DMS79 treated with DMSO at 0.1 percent for 48 hours (cell line): Measurements from ENCODE around the gene GAPVD1.

Experiments used
- DNase-seq: peaks from one replicate; lab custom pipeline; 2025; lab: John Stamatoyannopoulos, UW

The GAPVD1 gene

DNA sequence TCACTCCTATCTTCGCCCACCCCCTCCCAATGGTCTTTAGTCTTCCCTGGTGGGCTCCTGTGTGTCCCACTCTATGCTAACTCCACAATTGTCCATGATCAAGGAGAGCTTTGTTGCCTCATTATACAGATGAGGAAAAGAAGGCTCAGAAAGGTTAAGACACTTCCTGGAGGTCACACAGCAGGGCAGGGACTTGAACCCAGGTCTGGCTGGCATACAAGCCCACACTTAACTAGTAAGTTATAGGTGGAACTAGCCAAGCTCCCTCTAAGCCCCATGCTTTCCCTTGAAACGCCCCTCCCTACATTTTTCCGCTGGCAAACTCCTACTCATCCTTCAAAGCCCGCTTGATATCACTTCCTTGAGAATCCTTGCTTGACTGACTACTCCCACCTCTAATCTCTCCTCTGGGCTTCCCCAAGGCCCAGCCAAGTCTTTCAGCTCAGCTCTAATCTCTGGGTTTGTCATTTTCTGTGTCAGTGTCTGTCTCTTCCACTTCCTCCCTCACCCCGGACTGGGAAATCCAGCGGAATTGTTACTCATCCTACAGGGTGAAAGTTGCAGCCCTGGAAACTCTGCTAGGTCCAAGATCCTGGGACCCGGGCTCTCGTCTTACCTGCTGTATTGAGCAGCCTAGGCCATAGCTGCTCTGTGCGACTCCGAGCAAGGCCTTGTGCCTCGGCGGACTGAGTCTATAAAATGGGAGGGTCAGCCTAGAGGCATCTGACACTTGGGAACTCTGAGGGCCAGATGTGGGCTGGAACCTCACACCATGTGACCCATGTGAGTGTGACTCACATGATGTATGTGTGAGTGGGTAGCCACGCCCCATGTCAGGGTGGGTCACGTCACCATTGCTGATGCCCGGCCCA is 144.5 kb downstream of the GAPVD1 start:
- no peak for DNase-seq

DNA sequence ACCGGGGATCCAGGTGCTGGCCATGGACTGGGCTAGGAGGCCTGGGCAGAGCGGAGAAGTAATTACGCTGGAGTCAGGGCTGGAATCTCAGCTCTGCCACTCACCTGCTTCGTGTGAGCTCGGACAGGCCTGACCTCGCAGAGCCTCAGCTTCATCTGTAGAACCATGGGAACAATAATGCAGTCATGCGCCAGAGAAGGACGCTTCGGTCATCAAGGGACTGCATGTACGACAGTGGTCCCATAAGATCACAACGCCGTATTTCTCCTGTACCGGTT is 145.1 kb downstream of the GAPVD1 start:
- DNase-seq: no peak

DNA sequence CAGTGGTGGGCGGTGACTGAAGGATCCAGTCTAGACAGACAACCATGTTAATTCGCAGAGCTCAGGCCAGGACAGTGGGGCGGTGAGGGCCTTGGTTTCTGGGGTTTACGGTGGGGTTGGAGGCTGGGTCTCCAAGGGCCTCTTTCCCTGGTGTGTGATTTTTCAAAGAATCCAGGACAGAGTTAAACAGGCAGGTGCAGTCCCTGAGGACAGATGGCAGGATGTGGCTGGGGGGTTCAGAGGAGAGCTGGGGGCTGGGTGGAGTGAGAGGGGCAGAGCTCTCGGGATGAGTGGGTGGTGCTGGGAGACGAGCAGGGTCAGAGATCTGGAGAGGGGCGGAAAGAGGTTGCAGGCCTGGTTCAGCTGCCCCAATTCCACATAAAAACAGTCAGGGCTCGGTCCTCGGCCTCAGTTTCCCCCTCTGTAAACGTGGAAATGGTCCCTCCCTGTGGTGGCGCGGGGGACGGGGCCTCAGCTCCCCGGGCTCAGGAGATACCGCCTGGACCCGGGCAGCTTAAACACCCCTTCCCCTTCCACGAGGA is 145.9 kb downstream of the GAPVD1 start:
- DNase-seq: no peak

DNA sequence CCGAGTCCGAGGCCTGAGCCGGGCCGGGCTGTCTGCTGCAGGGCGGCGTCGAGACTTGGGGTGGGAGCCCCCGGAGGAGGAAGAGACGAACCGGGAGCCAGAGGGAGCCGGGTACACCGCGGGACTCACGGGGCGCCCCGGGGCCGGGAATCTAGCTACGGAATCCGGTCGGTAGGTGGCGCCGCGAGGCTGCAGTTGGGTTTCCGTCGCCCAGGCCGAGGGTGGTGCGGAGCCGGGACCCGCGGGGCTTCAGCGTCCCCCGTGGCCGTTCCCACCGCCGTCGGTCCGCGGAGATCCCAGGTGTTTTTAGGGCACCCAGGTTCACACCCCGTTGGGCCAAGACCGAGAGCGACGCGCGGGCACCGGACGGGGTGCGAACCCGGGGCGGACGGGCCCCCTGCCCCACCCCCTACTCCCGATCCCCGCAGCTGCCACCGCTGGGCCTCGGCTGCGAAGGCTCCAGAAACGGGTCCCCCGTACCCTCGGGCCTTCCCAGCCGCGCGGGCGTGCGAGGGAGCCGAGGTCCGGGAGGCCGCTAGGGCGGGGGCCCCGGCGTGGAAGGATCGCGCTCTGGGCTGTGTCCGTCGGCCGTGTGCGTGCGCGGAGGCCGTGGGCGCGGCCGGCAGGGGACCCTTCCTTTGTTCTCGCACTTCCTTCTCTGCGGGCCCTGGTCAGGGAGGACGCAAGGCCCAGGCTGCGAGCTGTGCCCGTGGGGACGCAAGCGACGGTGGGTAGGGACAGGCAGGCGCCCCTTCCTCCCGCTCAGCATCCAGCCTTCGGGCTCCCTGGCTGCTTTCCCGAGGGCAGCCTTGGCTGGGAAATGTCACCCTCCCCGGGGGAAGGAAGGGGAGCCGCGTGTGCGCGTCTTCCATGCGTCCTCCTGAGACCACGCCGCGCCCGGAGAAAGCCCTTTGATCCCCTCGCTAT is 146.6 kb downstream of the GAPVD1 start:
- DNase-seq: peak; percentile 78

DNA sequence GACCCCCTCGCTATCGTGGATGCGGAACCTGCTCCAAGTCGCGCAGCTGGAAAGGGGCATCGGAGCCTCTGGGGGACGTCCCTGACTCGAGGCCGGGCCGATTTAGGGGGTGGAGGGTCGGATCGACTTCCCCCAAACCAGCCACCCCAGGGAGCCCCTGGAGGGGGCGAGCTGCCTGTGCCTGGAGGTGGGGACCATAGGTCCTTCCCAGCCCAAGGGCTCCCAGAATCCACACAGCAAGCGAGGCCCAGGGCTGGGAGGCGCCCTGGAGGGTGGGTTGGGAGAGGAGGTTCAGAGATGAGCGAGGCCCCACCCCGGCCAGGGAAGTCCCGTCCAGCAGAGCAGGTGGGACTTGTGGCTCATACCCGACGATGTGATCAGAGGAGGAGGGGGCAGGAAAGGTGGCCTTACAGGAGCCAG is 147.6 kb downstream of the GAPVD1 start:
- no peak for DNase-seq

DNA sequence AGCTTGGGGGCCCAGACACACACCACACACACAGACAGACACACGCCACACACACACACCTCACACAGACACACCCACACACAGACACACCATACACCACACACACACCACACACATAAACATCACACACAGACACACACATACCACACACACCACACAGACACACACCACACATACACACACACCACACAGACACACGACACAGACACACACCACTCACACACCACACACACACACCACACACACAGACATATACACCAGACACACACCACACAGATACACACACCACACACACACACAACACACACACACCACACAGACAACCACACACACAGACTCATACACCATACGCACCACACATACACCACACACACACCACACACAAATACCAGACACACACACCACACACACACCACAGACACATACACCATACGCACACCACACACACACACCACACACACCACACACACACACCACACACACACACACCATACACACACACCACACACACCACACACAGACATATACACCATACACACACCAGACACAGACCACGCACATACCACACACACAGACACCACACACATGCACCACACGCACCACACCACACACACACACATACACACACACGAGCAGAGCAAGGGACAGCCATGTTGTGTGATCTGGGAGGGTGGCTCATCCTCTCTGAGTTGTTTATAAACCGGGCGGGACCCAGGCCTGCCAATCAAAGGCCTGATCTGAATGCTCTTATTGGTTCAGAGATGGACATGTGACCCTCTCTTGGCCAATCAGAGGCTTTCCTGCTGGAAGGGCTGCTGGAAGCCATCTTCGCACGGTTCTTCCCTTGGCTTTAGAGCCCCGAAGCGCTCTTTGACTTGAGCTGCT is 148.3 kb downstream of the GAPVD1 start:
- DNase-seq: no peak

DNA sequence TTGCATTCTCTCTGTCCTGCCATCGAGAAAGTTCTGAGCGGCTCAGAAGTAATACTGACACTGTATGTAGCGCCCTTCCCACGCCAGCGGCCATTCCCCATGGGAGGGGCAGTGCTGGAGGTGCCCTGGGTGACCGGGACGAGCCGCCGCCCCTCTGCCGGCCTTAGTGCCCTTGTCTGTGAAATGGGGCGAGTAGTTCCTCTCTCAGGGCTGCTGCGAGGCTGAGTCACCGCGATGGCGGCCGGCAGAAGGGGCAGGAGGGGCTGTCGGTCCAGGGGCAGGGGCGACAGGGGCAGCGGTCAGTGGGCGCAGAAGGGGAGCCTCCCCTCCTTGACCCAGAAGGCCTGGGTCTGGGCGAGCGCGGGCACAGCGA is 148.9 kb downstream of the GAPVD1 start:
- no peak for DNase-seq

DNA sequence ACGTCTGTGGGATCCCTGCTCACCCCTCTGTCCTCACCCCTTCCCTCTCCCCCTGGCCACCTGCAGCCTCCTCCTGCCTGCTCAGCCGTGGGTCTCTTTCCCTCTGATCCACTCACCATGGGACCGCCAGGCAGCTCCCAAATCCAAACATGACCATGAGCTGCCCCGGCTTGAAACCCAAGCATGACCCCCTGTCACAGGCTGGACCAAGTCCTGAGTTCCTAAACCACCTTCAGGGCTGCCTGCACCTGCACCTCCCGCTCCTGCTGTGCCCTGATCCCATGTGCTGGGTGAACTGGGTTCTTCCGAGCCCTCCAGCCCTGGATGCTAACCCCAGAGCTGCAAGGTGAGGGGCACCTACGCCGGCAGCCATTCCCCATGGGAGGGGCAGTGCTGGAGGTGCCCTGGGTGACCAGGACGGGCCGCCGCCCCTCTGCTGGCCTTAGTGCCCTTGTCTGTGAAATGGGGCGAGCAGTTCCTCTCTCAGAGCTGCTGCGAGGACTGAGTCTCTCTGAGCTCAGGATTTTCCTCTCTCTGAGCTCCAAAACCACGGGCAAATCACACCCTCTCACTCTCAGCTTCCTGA is 149.6 kb downstream of the GAPVD1 start:
- DNase-seq: no peak

DNA sequence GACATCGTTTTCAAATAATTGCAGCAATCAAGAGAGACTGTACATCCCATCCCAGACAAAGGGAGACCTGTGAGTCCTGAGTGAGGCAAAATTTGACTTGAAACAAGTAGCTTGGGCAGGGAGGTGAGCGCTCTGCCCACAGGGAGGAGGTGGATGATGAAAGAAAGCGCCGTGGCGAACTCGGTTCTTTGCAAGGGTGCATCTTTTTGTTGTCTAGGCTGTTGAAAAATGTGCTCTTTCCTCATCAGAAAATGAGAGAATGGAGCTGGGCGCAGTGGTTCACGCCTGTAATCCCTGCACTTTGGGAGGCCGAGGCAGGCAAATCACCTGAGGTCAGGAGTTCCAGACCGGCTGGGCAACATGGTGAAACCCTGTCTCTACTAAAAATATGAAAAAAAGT is 150.5 kb downstream of the GAPVD1 start:
- DNase-seq: no peak

DNA sequence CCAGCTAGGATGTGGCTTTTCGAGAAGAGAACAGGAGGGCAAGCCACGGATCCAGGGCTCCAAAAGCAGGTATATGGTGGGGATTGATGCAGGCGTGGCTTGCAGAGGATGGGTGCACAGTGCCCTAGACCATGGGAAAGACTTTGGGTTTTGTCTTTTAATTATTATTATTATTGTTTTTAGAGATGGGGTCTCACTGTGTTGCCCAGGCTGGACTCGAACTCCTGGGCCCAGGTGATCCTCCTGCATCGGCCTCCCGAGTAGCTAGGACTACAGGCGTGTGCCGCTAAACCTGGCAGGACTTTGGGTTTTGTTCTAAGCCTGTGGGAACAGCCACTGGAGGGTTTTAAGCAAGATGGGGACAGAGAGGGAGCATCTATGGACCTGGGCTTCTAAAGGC is 152.0 kb downstream of the GAPVD1 start:
- no peak for DNase-seq

DNA sequence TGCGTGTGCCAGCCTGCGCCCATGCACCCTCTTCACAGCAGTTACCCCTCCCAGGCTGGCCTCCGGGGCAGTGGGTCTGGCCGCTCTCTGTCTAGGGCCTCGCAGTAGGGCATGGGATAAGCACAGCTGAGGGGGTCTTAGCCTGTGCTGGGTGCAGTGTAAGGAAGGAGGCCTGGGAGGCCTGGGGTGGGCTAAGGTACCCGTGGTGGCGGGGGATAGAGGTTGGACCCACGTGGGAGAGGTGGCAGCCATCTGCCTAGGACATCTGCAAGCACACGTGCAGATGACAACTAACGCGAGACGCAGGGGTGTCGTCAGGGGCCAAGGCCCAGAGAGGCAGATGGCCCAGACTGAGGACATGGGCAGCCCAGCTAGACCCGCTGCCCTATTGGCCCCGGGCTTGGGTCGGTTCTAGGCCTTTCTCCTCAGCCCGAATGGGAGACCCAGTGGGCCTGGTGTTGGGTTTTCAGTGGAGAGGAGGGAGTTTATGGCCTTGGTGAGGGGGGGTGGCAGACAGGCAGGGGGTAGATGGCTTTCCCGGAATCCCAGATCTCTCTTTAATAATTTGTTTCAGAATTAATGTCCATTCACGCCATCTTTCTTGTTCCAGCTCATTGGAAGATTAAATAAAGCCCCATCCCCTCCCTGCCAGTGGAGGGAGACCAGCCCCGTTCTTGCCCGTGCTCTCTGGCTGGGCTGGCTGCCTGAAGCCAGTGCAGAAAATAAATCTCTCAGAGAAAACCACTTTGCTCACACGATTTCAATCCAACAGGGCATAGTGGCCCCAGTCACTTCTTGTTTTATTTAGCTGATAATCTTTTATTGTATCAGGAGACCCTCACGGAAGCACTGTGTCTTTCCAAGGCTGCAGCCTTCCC is 154.2 kb downstream of the GAPVD1 start:
- DNase-seq: no peak

DNA sequence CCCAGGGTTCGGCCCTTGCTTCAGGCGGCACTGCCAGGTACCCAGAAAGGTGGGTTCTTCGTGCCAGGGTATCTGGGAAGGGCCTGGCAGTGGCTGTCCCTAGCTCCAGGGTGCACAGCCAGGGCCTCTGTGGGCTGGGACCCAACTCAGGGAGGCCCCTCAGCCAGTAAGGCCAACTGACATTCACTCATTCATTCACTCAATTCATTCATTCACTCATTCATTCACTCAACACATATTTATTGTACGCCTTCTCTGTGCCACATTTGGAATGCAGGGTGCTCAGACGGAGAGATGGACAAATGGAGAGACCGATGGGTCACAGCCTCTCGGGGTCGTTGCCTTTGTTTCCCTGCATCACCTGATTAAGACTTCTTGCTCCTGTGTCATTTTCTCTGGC is 154.9 kb downstream of the GAPVD1 start:
- DNase-seq: no peak
